HepG2 (cell line): Measurements from ENCODE around the gene ZBTB9. TPM values are rescaled to one million over a fixed set of nuclear protein-coding genes. Genes with fewer than 3 reads are reported as not detected.

Experiments used
- ATAD3A ChIP-seq: sonication (generic); formaldehyde crosslinking; IDR thresholded peaks from 2 replicates; pipeline ENCODE4 v1.4.0; 2020; ENCODE audit warnings: missing genetic modification reagents
- ATF5 ChIP-seq: sonication (generic); formaldehyde crosslinking; IDR thresholded peaks from 2 replicates; pipeline ENCODE4 v1.4.0; 2020; ENCODE audit warnings: mild to moderate bottlenecking, low read depth, missing genetic modification reagents
- ATRX ChIP-seq: sonication (generic); formaldehyde crosslinking; IDR thresholded peaks from 2 replicates; pipeline ENCODE4 v1.4.0; 2020; ENCODE audit warnings: missing genetic modification reagents, borderline replicate concordance
- MYC ChIP-seq: sonication (generic); formaldehyde crosslinking; IDR thresholded peaks from 2 replicates; pipeline ENCODE4 v1.9.0; 2021; ENCODE audit warnings: missing genetic modification reagents, borderline replicate concordance
- NFYB ChIP-seq: sonication (generic); formaldehyde crosslinking; IDR thresholded peaks from 2 replicates; pipeline ENCODE4 v1.4.0; 2020; ENCODE audit warnings: missing genetic modification reagents
- SRSF1 ChIP-seq: fragments of 200-400 bp; formaldehyde crosslinking; optimal IDR thresholded peaks from 2 replicates; pipeline ENCODE3; 2017; ENCODE audit warnings: mild to moderate bottlenecking, low read depth, low read length, moderate library complexity
- SRY ChIP-seq: sonication (generic); formaldehyde crosslinking; IDR thresholded peaks from 2 replicates; pipeline ENCODE4 v1.8.0; 2022; ENCODE audit warnings: mild to moderate bottlenecking, missing genetic modification reagents
- TBX3 ChIP-seq: fragments of 450-650 bp; IDR thresholded peaks from 2 replicates; pipeline ENCODE4 v1.6.1; 2017; ENCODE audit warnings: antibody characterized with exemption, mild to moderate bottlenecking, inconsistent platforms, borderline replicate concordance
- TGIF2 ChIP-seq: IDR thresholded peaks from 2 replicates; pipeline ENCODE4 v1.6.1; 2016; ENCODE audit warnings: control low read depth, missing compliant biosample characterization
- THAP7 ChIP-seq: sonication (generic); formaldehyde crosslinking; IDR thresholded peaks from 2 replicates; pipeline ENCODE4 v1.8.1; 2023; ENCODE audit warnings: mild to moderate bottlenecking, missing genetic modification reagents
- U2AF2 ChIP-seq: fragments of 200-400 bp; formaldehyde crosslinking; IDR thresholded peaks from 2 replicates; pipeline ENCODE4 v1.6.1; 2017; ENCODE audit warnings: low read depth, mild to moderate bottlenecking, low read length
- ZBTB33 ChIP-seq: sonication (generic); formaldehyde crosslinking; IDR thresholded peaks from 2 replicates; pipeline ENCODE4 v1.4.0; 2020; ENCODE audit warnings: missing genetic modification reagents
- ZFP1 ChIP-seq: IDR thresholded peaks from 2 replicates; pipeline ENCODE4 v1.6.1; 2016
- ZFP90 ChIP-seq: sonication (generic); formaldehyde crosslinking; IDR thresholded peaks from 2 replicates; pipeline ENCODE4 v1.8.0; 2022; ENCODE audit warnings: missing genetic modification reagents, mild to moderate bottlenecking, inconsistent platforms, borderline replicate concordance
- ZNF724P ChIP-seq: sonication (generic); formaldehyde crosslinking; IDR thresholded peaks from 2 replicates; pipeline ENCODE4 v1.8.0; 2022; ENCODE audit warnings: missing genetic modification reagents, borderline replicate concordance
- ZNF792 ChIP-seq: IDR thresholded peaks from 2 replicates; pipeline ENCODE4 v1.6.1; 2016
- ZNF83 ChIP-seq: sonication (generic); formaldehyde crosslinking; IDR thresholded peaks from 2 replicates; pipeline ENCODE4 v1.4.0; 2020; ENCODE audit warnings: missing genetic modification reagents, mild to moderate bottlenecking, borderline replicate concordance
- polyA plus RNA-seq, 8 experiments: library from polyadenylated mRNA; depleted of rRNA in 3 of 8; stranded (reverse) in 7 of 8; unstranded in 1 of 8; fragments of >200 nt; fragmentation: Illumina TruSeq in 4 of 8; extraction: Trizol in 4 of 8; gene quantifications; 2 replicates each; pipeline versions ENCODE4 v1.2.1 to v1.2.3, GENCODE V29; 2011 to 2016; ENCODE audit warnings: low read depth in 4 of 8, missing spikeins in 1 of 8, mixed read lengths in 1 of 8; ENCODE audit not compliant: insufficient read depth in 1 of 8
- total RNA-seq, 5 experiments: library from RNA; depleted of rRNA; stranded (reverse); fragments of >200 nt; fragmentation: Illumina TruSeq; extraction: Trizol; gene quantifications; 2 replicates each; pipeline ENCODE4 v1.2.3, GENCODE V29; 2016; ENCODE audit warnings: low read depth in 1 of 5
- TF ChIP-seq, protein P1 (sequence below): sonication (generic); formaldehyde crosslinking; IDR thresholded peaks from 2 replicates; pipeline ENCODE4 v1.8.0; 2022; ENCODE audit warnings: missing genetic modification reagents, mild to moderate bottlenecking, borderline replicate concordance
- TF ChIP-seq, protein P2 (sequence below): fragments of 450-650 bp; IDR thresholded peaks from 2 replicates; pipeline ENCODE4 v1.6.1; 2016
- TF ChIP-seq, protein P3 (sequence below): IDR thresholded peaks from 2 replicates; pipeline ENCODE4 v1.6.1; 2018; ENCODE audit warnings: missing genetic modification reagents
- TF ChIP-seq, protein P4 (sequence below): sonication (generic); formaldehyde crosslinking; IDR thresholded peaks from 2 replicates; pipeline ENCODE4 v1.4.0; 2020; ENCODE audit warnings: missing genetic modification reagents

ZBTB9 gene
- total and polyA plus RNA-seq, 2 of the 13 experiments (the other 11 are each of a cell fraction or from before 2014, with no cell fraction given) = 5.3 to 9.2 TPM

- no peak for TF ChIP-seq U2AF2
- peak; percentile 47; the same call in 1 of the 2 replicates for TF ChIP-seq ZNF724P (CRISPR knock-in tag)
- TF ChIP-seq, protein P1, sequence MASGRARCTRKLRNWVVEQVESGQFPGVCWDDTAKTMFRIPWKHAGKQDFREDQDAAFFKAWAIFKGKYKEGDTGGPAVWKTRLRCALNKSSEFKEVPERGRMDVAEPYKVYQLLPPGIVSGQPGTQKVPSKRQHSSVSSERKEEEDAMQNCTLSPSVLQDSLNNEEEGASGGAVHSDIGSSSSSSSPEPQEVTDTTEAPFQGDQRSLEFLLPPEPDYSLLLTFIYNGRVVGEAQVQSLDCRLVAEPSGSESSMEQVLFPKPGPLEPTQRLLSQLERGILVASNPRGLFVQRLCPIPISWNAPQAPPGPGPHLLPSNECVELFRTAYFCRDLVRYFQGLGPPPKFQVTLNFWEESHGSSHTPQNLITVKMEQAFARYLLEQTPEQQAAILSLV (CRISPR knock-in tag) = peak; percentile 71; the same call in 1 of the 2 replicates
- peak; percentile 83 for TF ChIP-seq MYC (CRISPR knock-in tag)
- TF ChIP-seq ZNF792 (CRISPR knock-in tag) = 0 out of 2 replicates have a peak, but pooled peaks have one; percentile 38
- peak; percentile 65; the same call in 1 of the 2 replicates for TF ChIP-seq THAP7
- no peak for TF ChIP-seq ZFP1 (CRISPR knock-in tag)
- no peak for TF ChIP-seq TGIF2 (CRISPR knock-in tag)
- peak; percentile 57 for TF ChIP-seq SRSF1
- TF ChIP-seq ZFP90 (CRISPR knock-in tag) = 0 out of 2 replicates have a peak, but pooled peaks have one; percentile 32
- TF ChIP-seq, protein P2, sequence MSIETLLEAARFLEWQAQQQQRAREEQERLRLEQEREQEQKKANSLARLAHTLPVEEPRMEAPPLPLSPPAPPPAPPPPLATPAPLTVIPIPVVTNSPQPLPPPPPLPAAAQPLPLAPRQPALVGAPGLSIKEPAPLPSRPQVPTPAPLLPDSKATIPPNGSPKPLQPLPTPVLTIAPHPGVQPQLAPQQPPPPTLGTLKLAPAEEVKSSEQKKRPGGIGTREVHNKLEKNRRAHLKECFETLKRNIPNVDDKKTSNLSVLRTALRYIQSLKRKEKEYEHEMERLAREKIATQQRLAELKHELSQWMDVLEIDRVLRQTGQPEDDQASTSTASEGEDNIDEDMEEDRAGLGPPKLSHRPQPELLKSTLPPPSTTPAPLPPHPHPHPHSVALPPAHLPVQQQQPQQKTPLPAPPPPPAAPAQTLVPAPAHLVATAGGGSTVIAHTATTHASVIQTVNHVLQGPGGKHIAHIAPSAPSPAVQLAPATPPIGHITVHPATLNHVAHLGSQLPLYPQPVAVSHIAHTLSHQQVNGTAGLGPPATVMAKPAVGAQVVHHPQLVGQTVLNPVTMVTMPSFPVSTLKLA = peak; percentile 78
- TF ChIP-seq, protein P3, sequence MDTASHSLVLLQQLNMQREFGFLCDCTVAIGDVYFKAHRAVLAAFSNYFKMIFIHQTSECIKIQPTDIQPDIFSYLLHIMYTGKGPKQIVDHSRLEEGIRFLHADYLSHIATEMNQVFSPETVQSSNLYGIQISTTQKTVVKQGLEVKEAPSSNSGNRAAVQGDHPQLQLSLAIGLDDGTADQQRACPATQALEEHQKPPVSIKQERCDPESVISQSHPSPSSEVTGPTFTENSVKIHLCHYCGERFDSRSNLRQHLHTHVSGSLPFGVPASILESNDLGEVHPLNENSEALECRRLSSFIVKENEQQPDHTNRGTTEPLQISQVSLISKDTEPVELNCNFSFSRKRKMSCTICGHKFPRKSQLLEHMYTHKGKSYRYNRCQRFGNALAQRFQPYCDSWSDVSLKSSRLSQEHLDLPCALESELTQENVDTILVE (CRISPR knock-in tag) = peak; percentile 53; the same call in 1 of the 2 replicates
- TF ChIP-seq ZBTB33 = 0 out of 2 replicates have a peak, but pooled peaks have one; percentile 10
- peak; percentile 44; the same call in 1 of the 2 replicates for TF ChIP-seq ATF5 (CRISPR knock-in tag)
- no peak for TF ChIP-seq ATRX
- peak; percentile 20; the same call in 1 of the 2 replicates for TF ChIP-seq NFYB (CRISPR knock-in tag)
- peak; percentile 51; the same call in 1 of the 2 replicates for TF ChIP-seq ZNF83 (CRISPR knock-in tag)
- TF ChIP-seq, protein P4, sequence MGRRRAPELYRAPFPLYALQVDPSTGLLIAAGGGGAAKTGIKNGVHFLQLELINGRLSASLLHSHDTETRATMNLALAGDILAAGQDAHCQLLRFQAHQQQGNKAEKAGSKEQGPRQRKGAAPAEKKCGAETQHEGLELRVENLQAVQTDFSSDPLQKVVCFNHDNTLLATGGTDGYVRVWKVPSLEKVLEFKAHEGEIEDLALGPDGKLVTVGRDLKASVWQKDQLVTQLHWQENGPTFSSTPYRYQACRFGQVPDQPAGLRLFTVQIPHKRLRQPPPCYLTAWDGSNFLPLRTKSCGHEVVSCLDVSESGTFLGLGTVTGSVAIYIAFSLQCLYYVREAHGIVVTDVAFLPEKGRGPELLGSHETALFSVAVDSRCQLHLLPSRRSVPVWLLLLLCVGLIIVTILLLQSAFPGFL = no peak
- TF ChIP-seq ATAD3A = 0 out of 2 replicates have a peak, but pooled peaks have one; percentile 70
- 0 out of 2 replicates have a peak, but pooled peaks have one; percentile 23 for TF ChIP-seq SRY (CRISPR knock-in tag)
- TF ChIP-seq TBX3 = peak; percentile 51; the same call in 1 of the 2 replicates
Measured at GRCh38 chr6:33428224-33428965, 26.0 kb upstream of the ZBTB9 start (continued).
